Liver (tissue), 9 donors: Measurements from ENCODE around the gene RAD51B. TPM values are rescaled to one million over a fixed set of nuclear protein-coding genes. Genes with fewer than 3 reads are reported as not detected.

ENCODE experiments used
- DNase-seq: peaks from one replicate; pipeline ENCODE4 v3.0.0-alpha.2; 2017; ENCODE audit warnings: low spot score
- H3K27ac ChIP-seq, 2 donors: one replicate each; pipeline ENCODE4 v1.7.0; 2013; ENCODE audit warnings: inconsistent platforms in 2 of 2, low read length in 2 of 2, control low read depth in 1 of 2, low read depth in 1 of 2, mild to moderate bottlenecking in 1 of 2
- H3K27me3 ChIP-seq, 4 donors: one replicate each; pipeline versions ENCODE4 v1.6.1 to v1.7.0; 2013; ENCODE audit warnings: low read length in 3 of 4, inconsistent platforms in 1 of 4, mild to moderate bottlenecking in 1 of 4, moderate library complexity in 1 of 4; ENCODE audit not compliant: control insufficient read depth in 4 of 4, insufficient read depth in 4 of 4
- H3K36me3 ChIP-seq, 4 donors: one replicate each; pipeline versions ENCODE4 v1.6.1 to v1.7.0; 2013; ENCODE audit warnings: low read length in 3 of 4, mild to moderate bottlenecking in 3 of 4, low read depth in 1 of 4, moderate library complexity in 1 of 4; ENCODE audit not compliant: control insufficient read depth in 4 of 4, insufficient read depth in 3 of 4
- H3K4me1 ChIP-seq, 4 donors: one replicate each; pipeline versions ENCODE4 v1.6.1 to v1.7.0; 2013; ENCODE audit warnings: low read length in 3 of 4, mild to moderate bottlenecking in 3 of 4, moderate library complexity in 1 of 4; ENCODE audit not compliant: control insufficient read depth in 4 of 4, insufficient read depth in 4 of 4
- H3K4me3 ChIP-seq, 3 donors: one replicate each; pipeline versions ENCODE4 v1.6.1 to v1.7.0; 2013; ENCODE audit warnings: low read length in 3 of 3, control low read depth in 1 of 3, low read depth in 1 of 3, mild to moderate bottlenecking in 1 of 3
- H3K9ac ChIP-seq, 2 donors: one replicate each; pipeline ENCODE4 v1.7.0; 2013; ENCODE audit warnings: low read length in 2 of 2, mild to moderate bottlenecking in 2 of 2, moderate library complexity in 2 of 2, control low read depth in 1 of 2, low read depth in 1 of 2
- H3K9me3 ChIP-seq, 4 donors: one replicate each; pipeline versions ENCODE4 v1.6.1 to v1.7.0; 2013; ENCODE audit warnings: low read length in 3 of 4; ENCODE audit not compliant: control insufficient read depth in 4 of 4
- EGR1 ChIP-seq, 2 donors: IDR thresholded peaks; 2 replicates each; pipeline ENCODE4 v1.6.1; 2016 to 2018; ENCODE audit warnings: antibody characterized with exemption in 2 of 2, low read depth in 2 of 2
- FOXA1 ChIP-seq: IDR thresholded peaks from 2 replicates; pipeline ENCODE4 v1.6.1; 2016; ENCODE audit warnings: antibody characterized with exemption
- FOXA2 ChIP-seq: IDR thresholded peaks from 2 replicates; pipeline ENCODE4 v1.6.1; 2016; ENCODE audit warnings: antibody characterized with exemption
- GABPA ChIP-seq, 2 donors: IDR thresholded peaks in 1 of 2; conservative IDR thresholded peaks in 1 of 2; 2 replicates each; pipeline ENCODE4 v1.6.1; 2016; ENCODE audit warnings: antibody characterized with exemption in 2 of 2, mild to moderate bottlenecking in 1 of 2, moderate library complexity in 1 of 2
- HNF4A ChIP-seq, 2 donors: conservative IDR thresholded peaks; 2 replicates each; pipeline ENCODE4 v1.6.1; 2016; ENCODE audit warnings: antibody characterized with exemption in 2 of 2, mild to moderate bottlenecking in 2 of 2
- JUND ChIP-seq, 2 donors: IDR thresholded peaks; 2 replicates each; pipeline ENCODE4 v1.6.1; 2016; ENCODE audit warnings: antibody characterized with exemption in 2 of 2
- NR2F2 ChIP-seq: IDR thresholded peaks from 2 replicates; pipeline ENCODE4 v1.6.1; 2016; ENCODE audit warnings: antibody characterized with exemption
- RAD21 ChIP-seq, 2 donors: IDR thresholded peaks; 2 replicates each; pipeline ENCODE4 v1.6.1; 2016; ENCODE audit warnings: antibody characterized with exemption in 2 of 2, mild to moderate bottlenecking in 2 of 2
- REST ChIP-seq: IDR thresholded peaks from 2 replicates; pipeline ENCODE4 v1.6.1; 2016; ENCODE audit warnings: antibody characterized with exemption, mild to moderate bottlenecking
- SP1 ChIP-seq: IDR thresholded peaks from 2 replicates; pipeline ENCODE4 v1.6.1; 2018; ENCODE audit warnings: antibody characterized with exemption, mild to moderate bottlenecking
- TAF1 ChIP-seq: conservative IDR thresholded peaks from 2 replicates; pipeline ENCODE4 v1.6.1; 2016; ENCODE audit warnings: antibody characterized with exemption, mild to moderate bottlenecking
- YY1 ChIP-seq: IDR thresholded peaks from 2 replicates; pipeline ENCODE4 v1.6.1; 2016; ENCODE audit warnings: antibody characterized with exemption, mild to moderate bottlenecking
- ZBTB33 ChIP-seq: IDR thresholded peaks from 2 replicates; pipeline ENCODE4 v1.6.1; 2016; ENCODE audit warnings: antibody characterized with exemption
- WGBS: extraction: QIAGEN DNeasy Blood & Tissue Kit; methylation state at CpG from one replicate; pipeline ENCODE4 v1.1.7; 2013; 5-methylcytosine and 5-hydroxymethylcytosine counted together
- polyA plus RNA-seq, 2 donors: library from polyadenylated mRNA; stranded (reverse) in 1 of 2; unstranded in 1 of 2; fragments of 200-250 nt in 1 of 2; fragments of >200 nt in 1 of 2; fragmentation: Nextera tagmentation in 1 of 2; extraction: Ambion mirVana in 1 of 2; gene quantifications; one replicate each; pipeline versions ENCODE4 v1.2.1 to v1.2.3, GENCODE V29; 2013 to 2015
- total RNA-seq, 2 donors: library from RNA; depleted of rRNA; stranded (reverse); fragments of >200 nt; gene quantifications; one replicate each; pipeline ENCODE4 v1.2.3, GENCODE V29; 2014
- TF ChIP-seq, protein P1 (sequence below): IDR thresholded peaks from 2 replicates; pipeline ENCODE4 v1.6.1; 2016; ENCODE audit warnings: antibody characterized with exemption
- donor health status: healthy.
- donor health status: healthy.
- donor health status: healthy.
- donor health status: healthy.
- donor health status: healthy.

RAD51B gene
- total and polyA plus RNA-seq, 4 donors = 0.81 to 12.9 (median 2.4) TPM

DNA sequence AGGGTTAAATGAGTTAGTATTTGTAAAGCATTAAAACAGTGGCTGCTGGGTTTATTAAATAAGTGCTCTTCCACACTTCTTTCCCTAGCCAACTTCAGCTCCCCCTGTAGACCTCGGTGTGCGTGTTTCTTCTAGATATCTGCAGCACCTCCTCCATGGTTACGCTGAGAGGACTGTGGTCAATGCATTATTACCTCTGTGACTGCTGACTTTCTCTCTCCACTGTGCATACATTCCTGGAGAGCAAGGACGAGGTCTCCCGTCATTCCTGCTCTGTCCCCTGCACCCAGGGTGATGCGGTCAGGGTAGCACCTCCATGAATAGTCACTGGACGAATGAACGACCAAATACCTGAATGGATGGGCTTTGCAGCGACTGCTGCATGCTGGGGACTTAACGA lies 928.7 kb downstream of the RAD51B start:
- no peak overlapping the region for H3K27ac ChIP-seq
- no peak overlapping the region for H3K9ac ChIP-seq
- no peaks in the 10 kb centered on the region for H3K9me3 ChIP-seq
- no peaks in the 10 kb centered on the region for H3K27me3 ChIP-seq
- H3K4me3 ChIP-seq = no peak overlapping the region
- 97% methylated on average over 10 of the region's 10 CpGs for WGBS
- no peak for DNase-seq
- no peaks in the 10 kb centered on the region for H3K4me1 ChIP-seq
- TF ChIP-seq REST (no peak), RAD21 (IDR thresholded peaks at IDR 0.05) (no peak), YY1 (no peak), GABPA (IDR thresholded peaks at IDR 0.05 in 1 of 2, conservative IDR thresholded peaks at IDR 0.05 in 1 of 2) (no peak), JUND (IDR thresholded peaks at IDR 0.05) (no peak), TAF1 (no peak), FOXA2 (no peak), EGR1 (IDR thresholded peaks at IDR 0.05; ENCODE audit: low read depth in 2 of 2) (no peak), NR2F2 (no peak)
- TF ChIP-seq, protein P1, sequence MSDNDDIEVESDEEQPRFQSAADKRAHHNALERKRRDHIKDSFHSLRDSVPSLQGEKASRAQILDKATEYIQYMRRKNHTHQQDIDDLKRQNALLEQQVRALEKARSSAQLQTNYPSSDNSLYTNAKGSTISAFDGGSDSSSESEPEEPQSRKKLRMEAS = no peak
- no peaks in the 10 kb centered on the region for H3K36me3 ChIP-seq

- Histone ChIP-seq H3K4me3 (no peak overlapping the region), H3K27ac (no peak overlapping the region), H3K9ac (no peak overlapping the region), H3K36me3 (no peaks in the 10 kb centered on the region), H3K27me3 (no peaks in the 10 kb centered on the region), H3K4me1 (no peaks in the 10 kb centered on the region), H3K9me3 (no peaks in the 10 kb centered on the region)
- DNase-seq = no peak
- TF ChIP-seq FOXA1 (no peak), SP1 (no peak), HNF4A (conservative IDR thresholded peaks at IDR 0.05) (no peak), GABPA (IDR thresholded peaks at IDR 0.05 in 1 of 2, conservative IDR thresholded peaks at IDR 0.05 in 1 of 2) (no peak), FOXA2 (no peak), ZBTB33 (no peak), REST (no peak), TAF1 (no peak)
- 95% methylated on average over 5 of the region's 5 CpGs for WGBS
Observed at GRCh38 chr14:68748691-68749090, 929.1 kb downstream of the RAD51B start.
